Activated CD4-positive, alpha-beta T cell treated with anti-CD3 and anti-CD28 coated beads, Interleukin-2, amount 50 U/mL, for 16 hours (primary cell): ENCODE results near the gene AKIRIN1.
"Not testable (repeated sequence)": the region's sequence is repeated elsewhere in the genome, so short reads cannot be mapped to it uniquely, and the experiment has no call there.

Experiments
- DNase-seq: peaks from one replicate; pipeline ENCODE4 v3.0.0-alpha.2; 2020

The AKIRIN1 gene

GRCh38 chr1:39046613-39047210 lies 55.6 kb downstream of the AKIRIN1 start:
- DNase-seq = no peak

GRCh38 chr1:39047374-39048229 lies 56.5 kb downstream of the AKIRIN1 start:
- DNase-seq = peak; percentile 60

GRCh38 chr1:39048745-39049370 lies 57.8 kb downstream of the AKIRIN1 start:
- DNase-seq = peak; percentile 21

GRCh38 chr1:39050001-39050400 lies 58.9 kb downstream of the AKIRIN1 start:
- no peak for DNase-seq

- DNase-seq = not testable (repeated sequence)
Observed at GRCh38 chr1:39051193-39051850, 60.2 kb downstream of the AKIRIN1 start.

GRCh38 chr1:39051956-39052355 lies 60.9 kb downstream of the AKIRIN1 start:
- no peak for DNase-seq

- not testable (repeated sequence) for DNase-seq
Observed at GRCh38 chr1:39055213-39055710, 64.2 kb downstream of the AKIRIN1 start.
